ENCODE data around the gene WDR27. TPM values are rescaled to one million over a fixed set of nuclear protein-coding genes. Genes with fewer than 3 reads are reported as not detected.

WDR27 gene
- total RNA-seq, 1 experiment from 2014 or later, result 63.0 TPM

GRCh38 chr6:169539176-169539897, 162.5 kb downstream of the WDR27 start:
- DNase-seq, result no peak
- H3K4me3 ChIP-seq (ENCODE audit: low read length), result no peak overlapping the region

GRCh38 chr6:169536446-169537170, 165.2 kb downstream of the WDR27 start:
- H3K27me3 ChIP-seq (ENCODE audit: low read length), result no peaks in the 10 kb centered on the region
- H2AFZ ChIP-seq (ENCODE audit: low read length), result no peak overlapping the region
- H3K9me2 ChIP-seq (replicated peaks; ENCODE audit: insufficient read depth, low read length), result no peaks in the 10 kb centered on the region
- no peak for DNase-seq
- no peak overlapping the region for H3K4me3 ChIP-seq (ENCODE audit: low read length)
- peaks cover 22% of the 10 kb centered on the region for H3K9me3 ChIP-seq (ENCODE audit: low read length)
- H3K4me1 ChIP-seq (ENCODE audit: low read length), result no peaks in the 10 kb centered on the region
- H3K36me3 ChIP-seq (ENCODE audit: insufficient read depth, low read length), result no peaks in the 10 kb centered on the region
- no peaks in the 10 kb centered on the region for H4K20me1 ChIP-seq (ENCODE audit: insufficient read depth, low read depth, low read length)
- no peak overlapping the region for H3K27ac ChIP-seq (ENCODE audit: low read length)
- no peak overlapping the region for H3K9ac ChIP-seq (ENCODE audit: low read length)
- no peaks in the 10 kb centered on the region for H3K79me2 ChIP-seq (ENCODE audit: low read length)
- no peak overlapping the region for H3K4me2 ChIP-seq (ENCODE audit: low read depth, low read length, poor library complexity, severe bottlenecking)

More at GRCh38 chr6:169539176-169539897, 162.5 kb downstream of the WDR27 start:
- H3K27me3 ChIP-seq (ENCODE audit: low read length), result no peaks in the 10 kb centered on the region
- no peaks in the 10 kb centered on the region for H3K4me1 ChIP-seq (ENCODE audit: low read length)
- H2AFZ ChIP-seq (ENCODE audit: low read length), result no peak overlapping the region
- H3K9me3 ChIP-seq (ENCODE audit: low read length), result peaks cover 17% of the 10 kb centered on the region
- H3K27ac ChIP-seq (ENCODE audit: low read length), result no peak overlapping the region
- H3K79me2 ChIP-seq (ENCODE audit: low read length), result no peaks in the 10 kb centered on the region
- H3K36me3 ChIP-seq (ENCODE audit: insufficient read depth, low read length), result no peaks in the 10 kb centered on the region
- no peaks in the 10 kb centered on the region for H4K20me1 ChIP-seq (ENCODE audit: insufficient read depth, low read depth, low read length)
- H3K4me2 ChIP-seq (ENCODE audit: low read depth, low read length, poor library complexity, severe bottlenecking), result no peak overlapping the region
- no peak overlapping the region for H3K9ac ChIP-seq (ENCODE audit: low read length)
- H3K9me2 ChIP-seq (replicated peaks; ENCODE audit: insufficient read depth, low read length), result no peaks in the 10 kb centered on the region

GRCh38 chr6:169534039-169534421, 167.8 kb downstream of the WDR27 start:
- Histone ChIP-seq H3K4me3 (ENCODE audit: low read length) (no peak overlapping the region), H3K27me3 (ENCODE audit: low read length) (no peaks in the 10 kb centered on the region), H3K36me3 (ENCODE audit: insufficient read depth, low read length) (no peaks in the 10 kb centered on the region), H3K9ac (ENCODE audit: low read length) (no peak overlapping the region), H3K27ac (ENCODE audit: low read length) (no peak overlapping the region), H3K9me3 (ENCODE audit: low read length) (peaks cover 22% of the 10 kb centered on the region), H3K4me2 (ENCODE audit: low read depth, low read length, poor library complexity, severe bottlenecking) (no peak overlapping the region), H4K20me1 (ENCODE audit: insufficient read depth, low read depth, low read length) (no peaks in the 10 kb centered on the region), H2AFZ (ENCODE audit: low read length) (no peak overlapping the region), H3K9me2 (replicated peaks; ENCODE audit: insufficient read depth, low read length) (no peaks in the 10 kb centered on the region), H3K4me1 (ENCODE audit: low read length) (no peaks in the 10 kb centered on the region), H3K79me2 (ENCODE audit: low read length) (no peaks in the 10 kb centered on the region)
- DNase-seq, result no peak

- no peak overlapping the region for H3K9ac ChIP-seq (ENCODE audit: low read length)
- no peaks in the 10 kb centered on the region for H3K4me1 ChIP-seq (ENCODE audit: low read length)
- DNase-seq, result no peak
- H3K9me2 ChIP-seq (replicated peaks; ENCODE audit: insufficient read depth, low read length), result no peaks in the 10 kb centered on the region
- H3K79me2 ChIP-seq (ENCODE audit: low read length), result no peaks in the 10 kb centered on the region
- H3K9me3 ChIP-seq (ENCODE audit: low read length), result peaks cover 22% of the 10 kb centered on the region
- no peak overlapping the region for H3K27ac ChIP-seq (ENCODE audit: low read length)
- no peaks in the 10 kb centered on the region for H3K36me3 ChIP-seq (ENCODE audit: insufficient read depth, low read length)
- H3K4me2 ChIP-seq (ENCODE audit: low read depth, low read length, poor library complexity, severe bottlenecking), result no peak overlapping the region
- H3K4me3 ChIP-seq (ENCODE audit: low read length), result no peak overlapping the region
- no peaks in the 10 kb centered on the region for H3K27me3 ChIP-seq (ENCODE audit: low read length)
- no peaks in the 10 kb centered on the region for H4K20me1 ChIP-seq (ENCODE audit: insufficient read depth, low read depth, low read length)
- H2AFZ ChIP-seq (ENCODE audit: low read length), result no peak overlapping the region
Measured at GRCh38 chr6:169533301-169534038, 168.4 kb downstream of the WDR27 start.

- Histone ChIP-seq H3K36me3 (ENCODE audit: insufficient read depth, low read length) (no peaks in the 10 kb centered on the region), H3K79me2 (ENCODE audit: low read length) (no peaks in the 10 kb centered on the region), H3K4me3 (ENCODE audit: low read length) (no peak overlapping the region), H3K9me3 (ENCODE audit: low read length) (peaks cover 10% of the 10 kb centered on the region), H3K9me2 (replicated peaks; ENCODE audit: insufficient read depth, low read length) (no peaks in the 10 kb centered on the region), H3K27ac (ENCODE audit: low read length) (no peak overlapping the region), H3K9ac (ENCODE audit: low read length) (no peak overlapping the region), H3K4me2 (ENCODE audit: low read depth, low read length, poor library complexity, severe bottlenecking) (no peak overlapping the region), H2AFZ (ENCODE audit: low read length) (no peak overlapping the region), H4K20me1 (ENCODE audit: insufficient read depth, low read depth, low read length) (no peaks in the 10 kb centered on the region), H3K4me1 (ENCODE audit: low read length) (no peaks in the 10 kb centered on the region), H3K27me3 (ENCODE audit: low read length) (no peaks in the 10 kb centered on the region)
- no peak for DNase-seq
Measured at GRCh38 chr6:169530752-169531123, 171.1 kb downstream of the WDR27 start.

DNA sequence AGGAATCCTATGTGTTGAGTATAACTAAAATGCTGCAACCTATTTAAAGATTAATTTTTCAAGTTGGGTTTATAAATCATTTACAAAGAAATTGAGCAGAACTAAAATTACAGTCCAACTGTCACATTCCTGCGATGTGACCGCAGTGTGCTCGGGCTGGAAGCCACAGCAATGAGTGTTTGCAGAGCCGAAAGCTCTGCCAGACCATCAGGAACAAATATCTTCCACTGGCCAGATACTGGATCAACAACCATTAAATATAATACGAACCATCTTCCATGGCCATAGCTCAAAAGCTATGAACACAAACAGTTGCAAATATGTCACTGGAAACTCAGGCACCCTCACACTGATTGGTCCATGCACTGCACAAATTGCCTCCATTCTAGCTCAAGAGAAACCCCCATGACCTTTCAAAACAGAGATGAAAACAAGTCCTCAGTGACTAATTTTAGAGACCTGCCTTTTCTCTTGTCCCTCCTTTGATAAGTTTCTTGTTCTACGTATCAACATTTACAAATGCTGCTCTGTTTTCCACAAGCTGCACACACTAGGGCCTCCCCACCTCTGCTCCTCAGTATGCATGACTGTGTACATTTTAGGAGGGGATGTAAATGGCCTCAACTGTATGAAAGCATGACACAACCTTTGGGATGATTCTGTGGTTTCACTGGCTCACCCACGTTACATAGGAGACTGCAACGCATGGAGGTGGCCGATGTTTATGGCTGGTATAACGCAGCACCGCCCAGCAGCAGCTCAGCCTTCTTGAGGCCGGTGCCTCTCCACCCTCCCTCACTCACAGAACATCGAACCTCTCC, 171.7 kb downstream of the WDR27 start:
- no peak for DNase-seq

GRCh38 chr6:169528755-169529154, 173.1 kb downstream of the WDR27 start:
- Histone ChIP-seq H3K27ac (ENCODE audit: low read length) (no peak overlapping the region), H3K9me2 (replicated peaks; ENCODE audit: insufficient read depth, low read length) (no peaks in the 10 kb centered on the region), H3K4me2 (ENCODE audit: low read depth, low read length, poor library complexity, severe bottlenecking) (no peak overlapping the region), H4K20me1 (ENCODE audit: insufficient read depth, low read depth, low read length) (no peaks in the 10 kb centered on the region), H3K79me2 (ENCODE audit: low read length) (no peaks in the 10 kb centered on the region), H2AFZ (ENCODE audit: low read length) (no peak overlapping the region), H3K4me1 (ENCODE audit: low read length) (no peaks in the 10 kb centered on the region), H3K36me3 (ENCODE audit: insufficient read depth, low read length) (no peaks in the 10 kb centered on the region), H3K27me3 (ENCODE audit: low read length) (no peaks in the 10 kb centered on the region), H3K9me3 (ENCODE audit: low read length) (peaks cover under 1% of the 10 kb centered on the region; the same call in 1 of the 2 replicates), H3K9ac (ENCODE audit: low read length) (no peak overlapping the region), H3K4me3 (ENCODE audit: low read length) (no peak overlapping the region)
- DNase-seq, result no peak

More for the DNA sequence above, 171.7 kb downstream of the WDR27 start:
- H3K4me2 ChIP-seq (ENCODE audit: low read depth, low read length, poor library complexity, severe bottlenecking), result no peak overlapping the region
- no peak overlapping the region for H3K4me3 ChIP-seq (ENCODE audit: low read length)
- no peaks in the 10 kb centered on the region for H3K4me1 ChIP-seq (ENCODE audit: low read length)
- no peak overlapping the region for H2AFZ ChIP-seq (ENCODE audit: low read length)
- no peaks in the 10 kb centered on the region for H4K20me1 ChIP-seq (ENCODE audit: insufficient read depth, low read depth, low read length)
- H3K27ac ChIP-seq (ENCODE audit: low read length), result no peak overlapping the region
- H3K9ac ChIP-seq (ENCODE audit: low read length), result no peak overlapping the region
- H3K9me2 ChIP-seq (replicated peaks; ENCODE audit: insufficient read depth, low read length), result no peaks in the 10 kb centered on the region
- H3K9me3 ChIP-seq (ENCODE audit: low read length), result peaks cover 9% of the 10 kb centered on the region
- H3K27me3 ChIP-seq (ENCODE audit: low read length), result no peaks in the 10 kb centered on the region
- no peaks in the 10 kb centered on the region for H3K79me2 ChIP-seq (ENCODE audit: low read length)
- no peaks in the 10 kb centered on the region for H3K36me3 ChIP-seq (ENCODE audit: insufficient read depth, low read length)

All from Karpas-422 (cell line).